ENCODE measurements around the gene RNF40. TPM values are rescaled to one million over a fixed set of nuclear protein-coding genes. Genes with fewer than 3 reads are reported as not detected.

The RNF40 gene
- total RNA-seq = 100 to 1,000 TPM; 103 to 106 TPM

DNA sequence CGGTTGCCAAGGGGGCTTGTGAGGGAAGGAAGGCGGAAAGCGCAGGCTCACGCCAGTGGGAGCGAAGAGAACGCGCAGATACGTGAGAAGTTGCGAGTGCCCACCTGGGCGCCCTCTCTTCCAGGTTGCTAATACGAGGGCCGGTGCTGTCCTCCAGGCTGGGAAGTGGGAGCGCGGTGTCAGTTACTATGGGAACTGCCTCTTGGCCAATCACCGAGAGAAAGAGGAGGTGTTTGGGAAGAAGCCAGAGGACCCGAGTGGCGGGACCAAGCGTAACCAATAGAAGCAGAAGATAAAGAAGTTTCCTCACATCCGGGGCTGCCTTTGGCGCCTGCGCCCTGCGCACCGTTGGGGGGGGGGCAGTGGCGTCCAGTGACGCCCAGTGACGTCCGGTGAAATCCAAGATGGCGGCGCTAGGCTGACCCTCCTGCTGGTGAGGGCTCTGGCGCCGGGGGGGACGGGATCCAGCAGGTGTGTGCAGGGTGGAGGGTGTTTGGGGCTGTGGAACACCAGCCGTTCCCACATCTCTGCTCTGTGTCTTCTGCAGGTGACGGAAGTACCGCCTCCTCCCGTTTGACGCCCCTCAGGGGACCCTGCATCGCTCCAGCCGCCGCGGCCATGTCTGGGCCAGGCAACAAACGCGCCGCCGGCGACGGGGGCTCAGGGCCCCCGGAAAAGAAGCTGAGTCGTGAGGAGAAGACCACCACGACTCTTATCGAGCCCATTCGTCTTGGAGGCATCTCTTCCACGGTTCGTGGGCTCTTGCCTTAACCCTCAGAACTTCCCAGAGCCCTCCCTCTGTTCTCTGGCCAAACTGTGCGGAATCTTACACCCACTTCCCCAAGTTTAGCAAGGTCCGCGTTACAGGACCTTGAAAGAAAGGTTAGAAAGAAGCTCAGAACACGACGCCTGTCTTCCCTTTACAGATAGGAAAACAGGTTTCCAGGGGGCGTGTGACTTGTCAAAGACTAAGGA, at the start of gene RNF40, which contains the start of gene CFAP119:
TSS of gene RNF40 (plus strand) at position 395 of the 975 bp plus-strand sequence. CDS start at position 619, 224 bp downstream.
TSS of gene CFAP119 (minus strand) at position 135 of the 975 bp plus-strand sequence. CDS start 314 bp downstream, outside the sequence.
- peak; percentile 96 for DNase-seq
- ATAC-seq = peak; percentile 96
- CTCF ChIA-PET = interaction anchor here (1.4 kb wide), 1 partner anchor 13 kb away, joined by 4 read pairs; the partner anchor contains the start of gene PHKG2
- Mint-ChIP-seq H3K27ac (peak within 1 kb of the TSS; percentile 92), H3K4me1 (peaks cover 26% of the 10 kb centered on the region), H3K27me3 (no peaks in the 10 kb centered on the region), H3K4me3 (peak within 1 kb of the TSS; percentile 92), H3K9me3 (ENCODE audit: low read depth) (no peaks in the 10 kb centered on the region), H3K36me3 (peaks cover 18% of the 10 kb centered on the region)

DNA sequence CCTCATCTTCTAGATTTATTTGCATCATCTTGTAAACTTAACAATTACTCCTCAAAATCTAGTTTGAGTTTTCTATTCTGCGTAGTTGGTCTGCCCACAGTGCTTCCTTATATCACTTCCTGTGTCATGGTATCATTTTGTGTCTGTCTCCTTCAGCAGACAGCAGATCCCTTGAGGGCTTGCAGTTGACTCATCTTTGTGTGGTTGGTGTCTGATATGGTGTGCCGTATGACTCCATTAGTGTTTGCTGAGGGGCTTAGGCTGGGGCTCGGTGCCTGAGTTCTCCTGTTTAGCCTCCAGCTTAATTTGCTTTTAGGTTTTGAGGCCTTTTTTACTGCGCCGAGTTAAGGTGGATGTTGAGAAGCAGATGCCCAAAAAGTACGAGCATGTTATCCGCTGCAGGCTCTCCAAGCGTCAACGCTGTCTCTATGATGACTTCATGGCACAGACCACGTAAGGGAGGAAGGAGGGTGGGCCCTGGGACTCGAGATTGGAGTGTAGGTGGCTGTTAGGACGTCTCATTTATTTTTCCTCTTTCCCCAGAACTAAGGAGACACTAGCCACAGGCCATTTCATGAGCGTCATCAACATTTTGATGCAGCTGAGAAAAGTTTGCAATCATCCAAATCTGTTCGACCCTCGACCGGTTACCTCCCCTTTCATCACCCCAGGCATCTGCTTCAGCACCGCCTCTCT, 46.2 kb upstream of the RNF40 start:
- Mint-ChIP-seq H3K36me3 (peaks cover 66% of the 10 kb centered on the region), H3K27ac (peak overlapping the region; percentile 95), H3K27me3 (no peaks in the 10 kb centered on the region), H3K4me1 (peaks cover 40% of the 10 kb centered on the region), H3K4me3 (peak overlapping the region; percentile 53), H3K9me3 (ENCODE audit: low read depth) (no peaks in the 10 kb centered on the region)
- CTCF ChIA-PET = interaction anchor here (1.0 to 1.5 kb wide), 2 partner anchors 19 to 129 kb away, joined by 3 read pairs; no protein-coding TSS in a partner anchor
- DNase-seq (peak; percentile 78), ATAC-seq (peak; percentile 100)

DNA sequence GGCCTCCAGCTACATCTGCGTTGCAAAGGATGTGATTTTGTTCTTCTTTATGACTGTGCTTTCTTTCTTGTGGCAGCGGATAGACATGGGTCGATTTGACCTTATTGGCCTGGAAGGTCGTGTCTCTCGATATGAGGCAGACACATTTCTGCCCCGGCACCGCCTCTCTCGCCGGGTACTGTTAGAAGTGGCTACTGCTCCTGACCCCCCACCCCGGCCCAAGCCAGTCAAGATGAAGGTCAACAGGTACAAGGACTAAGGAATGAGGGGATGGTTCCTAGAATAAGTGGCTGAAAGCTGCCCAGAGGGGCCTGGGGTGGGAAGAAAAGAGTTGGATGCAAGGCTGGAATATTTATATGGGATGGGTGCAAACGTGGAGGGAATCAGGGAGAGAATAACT, 42.0 kb upstream of the RNF40 start:
- H3K9me3 Mint-ChIP-seq (ENCODE audit: low read depth) = no peaks in the 10 kb centered on the region
- H3K27me3 Mint-ChIP-seq = no peaks in the 10 kb centered on the region
- DNase-seq (no peak), ATAC-seq (no peak)
- no peak overlapping the region for H3K27ac Mint-ChIP-seq
- peaks cover 22% of the 10 kb centered on the region for H3K4me1 Mint-ChIP-seq
- CTCF ChIA-PET = interaction anchor here (0.8 kb wide), 1 partner anchor 124 kb away, joined by 3 read pairs; no protein-coding TSS in a partner anchor
- H3K36me3 Mint-ChIP-seq = peaks cover 69% of the 10 kb centered on the region
- no peak overlapping the region for H3K4me3 Mint-ChIP-seq

DNA sequence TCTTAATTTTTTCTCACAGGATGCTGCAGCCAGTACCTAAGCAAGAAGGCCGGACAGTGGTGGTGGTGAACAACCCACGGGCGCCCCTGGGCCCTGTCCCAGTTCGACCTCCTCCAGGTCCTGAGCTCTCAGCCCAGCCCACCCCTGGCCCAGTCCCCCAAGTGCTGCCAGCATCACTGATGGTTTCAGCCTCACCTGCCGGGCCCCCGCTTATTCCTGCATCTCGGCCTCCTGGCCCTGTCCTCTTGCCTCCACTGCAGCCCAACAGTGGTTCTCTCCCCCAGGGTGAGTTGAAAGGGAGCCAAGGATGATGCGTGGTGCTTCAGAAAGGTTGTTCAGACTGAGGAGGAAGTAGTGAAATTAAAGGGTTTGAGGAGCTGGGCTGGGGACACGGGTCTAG, 41.4 kb upstream of the RNF40 start:
- no peaks in the 10 kb centered on the region for H3K9me3 Mint-ChIP-seq (ENCODE audit: low read depth)
- DNase-seq = no peak
- no peaks in the 10 kb centered on the region for H3K27me3 Mint-ChIP-seq
- no peak overlapping the region for H3K4me3 Mint-ChIP-seq
- peaks cover 69% of the 10 kb centered on the region for H3K36me3 Mint-ChIP-seq
- peaks cover 18% of the 10 kb centered on the region for H3K4me1 Mint-ChIP-seq
- H3K27ac Mint-ChIP-seq = no peak overlapping the region
- CTCF ChIA-PET = no interaction called here
- no peak for ATAC-seq

DNA sequence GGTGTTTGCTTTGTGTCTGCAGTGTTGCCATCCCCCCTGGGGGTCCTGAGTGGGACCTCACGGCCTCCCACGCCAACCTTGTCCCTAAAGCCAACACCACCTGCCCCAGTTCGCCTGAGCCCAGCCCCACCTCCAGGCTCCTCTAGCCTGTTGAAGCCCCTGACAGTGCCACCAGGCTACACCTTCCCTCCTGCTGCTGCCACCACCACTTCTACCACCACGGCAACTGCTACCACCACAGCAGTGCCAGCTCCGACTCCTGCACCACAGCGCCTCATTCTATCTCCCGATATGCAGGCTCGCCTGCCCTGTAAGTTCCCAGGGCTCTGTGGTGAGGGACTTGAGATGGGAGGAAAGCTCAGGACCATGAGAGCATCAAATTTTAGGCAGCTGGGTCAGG, 41.0 kb upstream of the RNF40 start:
- Mint-ChIP-seq H3K27me3 (no peaks in the 10 kb centered on the region), H3K36me3 (peaks cover 68% of the 10 kb centered on the region), H3K4me3 (no peak overlapping the region), H3K27ac (no peak overlapping the region), H3K4me1 (peaks cover 13% of the 10 kb centered on the region), H3K9me3 (ENCODE audit: low read depth) (no peaks in the 10 kb centered on the region)
- CTCF ChIA-PET = interaction anchor here (1.2 to 1.5 kb wide), 2 partner anchors 9 to 26 kb away, joined by 3 to 4 read pairs; no protein-coding TSS in a partner anchor
- no peak for DNase-seq
- ATAC-seq = no peak

DNA sequence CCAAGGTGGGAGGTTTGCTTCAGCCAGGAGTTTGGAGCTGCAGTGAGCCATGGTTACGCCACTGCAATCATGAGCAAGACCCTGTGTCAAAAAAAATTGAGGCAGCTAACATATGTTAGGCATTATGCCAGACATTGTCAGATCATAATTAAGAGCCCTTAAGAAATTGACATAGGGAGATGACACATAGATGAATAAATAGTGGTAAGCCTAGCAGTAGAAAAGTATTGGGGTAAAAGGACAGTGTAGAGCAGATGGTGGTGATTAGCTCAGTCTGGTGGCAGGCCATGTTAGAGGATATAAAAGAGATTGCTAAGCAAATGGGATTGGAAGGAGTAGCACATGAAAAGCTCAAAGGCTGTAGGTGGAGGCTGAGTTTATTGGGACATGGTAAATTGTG, 40.5 kb upstream of the RNF40 start:
- Mint-ChIP-seq H3K4me1 (peaks cover 9% of the 10 kb centered on the region), H3K36me3 (peaks cover 65% of the 10 kb centered on the region), H3K4me3 (no peak overlapping the region), H3K9me3 (ENCODE audit: low read depth) (no peaks in the 10 kb centered on the region), H3K27me3 (no peaks in the 10 kb centered on the region), H3K27ac (no peak overlapping the region)
- CTCF ChIA-PET = interaction anchor here (1.2 to 1.5 kb wide), 2 partner anchors 9 to 26 kb away, joined by 3 to 4 read pairs; no protein-coding TSS in a partner anchor
- ATAC-seq (no peak), DNase-seq (no peak)

DNA sequence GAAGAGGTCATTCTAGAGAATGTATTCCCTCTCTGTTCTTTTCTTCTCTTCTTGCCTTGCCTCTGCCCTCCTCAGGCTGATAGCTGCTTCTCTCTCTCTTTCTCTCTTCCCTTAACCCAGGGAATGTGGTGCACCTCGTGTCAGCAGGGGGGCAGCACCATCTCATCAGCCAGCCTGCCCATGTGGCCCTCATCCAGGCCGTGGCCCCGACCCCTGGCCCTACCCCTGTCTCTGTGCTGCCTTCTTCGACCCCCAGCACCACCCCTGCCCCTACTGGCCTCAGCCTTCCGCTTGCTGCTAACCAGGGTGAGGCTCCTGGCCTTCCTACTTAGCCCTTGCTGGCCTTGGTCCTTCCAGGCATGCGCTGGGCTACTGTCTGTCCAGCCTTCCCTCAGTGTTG, 39.7 kb upstream of the RNF40 start:
- H3K27ac Mint-ChIP-seq = no peak overlapping the region
- CTCF ChIA-PET = interaction anchor here (1.2 to 1.5 kb wide), 2 partner anchors 10 to 25 kb away, joined by 3 to 4 read pairs; no protein-coding TSS in a partner anchor

DNA sequence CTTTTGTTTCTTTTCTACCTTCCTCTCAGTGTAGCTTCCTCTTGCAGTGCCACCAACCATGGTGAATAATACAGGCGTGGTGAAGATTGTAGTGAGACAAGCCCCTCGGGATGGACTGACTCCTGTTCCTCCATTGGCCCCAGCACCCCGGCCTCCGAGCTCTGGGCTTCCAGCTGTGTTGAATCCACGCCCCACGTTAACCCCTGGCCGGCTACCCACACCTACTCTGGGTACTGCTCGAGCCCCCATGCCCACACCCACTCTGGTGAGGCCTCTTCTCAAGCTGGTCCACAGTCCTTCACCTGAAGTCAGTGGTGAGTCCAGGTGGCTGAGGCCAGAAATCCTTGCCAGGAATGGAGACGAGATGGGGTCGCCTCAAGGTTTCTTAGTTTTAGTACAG, 39.2 kb upstream of the RNF40 start:
- CTCF ChIA-PET = no interaction called here
- Mint-ChIP-seq H3K27ac (no peak overlapping the region), H3K4me1 (peaks cover 2% of the 10 kb centered on the region), H3K36me3 (peaks cover 62% of the 10 kb centered on the region), H3K4me3 (no peak overlapping the region), H3K27me3 (no peaks in the 10 kb centered on the region), H3K9me3 (ENCODE audit: low read depth) (no peaks in the 10 kb centered on the region)
- DNase-seq (no peak), ATAC-seq (no peak)

More for the DNA sequence above, 39.7 kb upstream of the RNF40 start:
- DNase-seq (no peak), ATAC-seq (no peak)
- peaks cover 2% of the 10 kb centered on the region for H3K4me1 Mint-ChIP-seq
- H3K4me3 Mint-ChIP-seq = no peak overlapping the region
- H3K36me3 Mint-ChIP-seq = peaks cover 61% of the 10 kb centered on the region
- H3K27me3 Mint-ChIP-seq = no peaks in the 10 kb centered on the region
- no peaks in the 10 kb centered on the region for H3K9me3 Mint-ChIP-seq (ENCODE audit: low read depth)

DNA sequence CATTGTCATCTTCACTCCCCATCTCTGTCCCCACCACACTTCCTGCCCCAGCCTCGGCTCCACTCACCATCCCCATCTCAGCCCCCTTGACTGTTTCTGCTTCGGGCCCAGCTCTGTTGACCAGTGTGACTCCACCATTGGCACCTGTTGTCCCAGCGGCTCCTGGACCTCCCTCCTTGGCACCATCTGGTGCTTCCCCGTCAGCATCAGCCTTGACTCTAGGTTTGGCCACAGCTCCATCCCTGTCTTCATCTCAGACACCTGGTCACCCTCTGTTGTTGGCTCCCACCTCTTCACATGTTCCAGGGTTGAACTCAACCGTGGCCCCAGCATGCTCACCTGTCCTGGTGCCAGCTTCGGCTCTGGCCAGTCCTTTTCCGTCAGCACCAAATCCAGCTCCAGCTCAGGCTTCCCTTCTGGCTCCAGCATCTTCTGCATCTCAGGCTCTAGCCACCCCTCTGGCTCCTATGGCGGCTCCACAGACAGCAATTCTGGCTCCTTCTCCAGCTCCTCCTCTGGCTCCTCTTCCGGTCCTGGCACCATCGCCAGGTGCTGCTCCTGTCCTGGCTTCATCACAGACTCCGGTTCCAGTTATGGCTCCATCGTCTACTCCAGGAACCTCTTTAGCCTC, 38.3 kb upstream of the RNF40 start:
- peaks cover 67% of the 10 kb centered on the region for H3K36me3 Mint-ChIP-seq
- H3K27me3 Mint-ChIP-seq = no peaks in the 10 kb centered on the region
- DNase-seq (no peak), ATAC-seq (no peak)
- CTCF ChIA-PET = interaction anchor here (0.6 kb wide), 1 partner anchor 125 kb away, joined by 3 read pairs; no protein-coding TSS in a partner anchor
- H3K4me1 Mint-ChIP-seq = peaks cover 4% of the 10 kb centered on the region
- no peak overlapping the region for H3K27ac Mint-ChIP-seq
- H3K9me3 Mint-ChIP-seq (ENCODE audit: low read depth) = no peaks in the 10 kb centered on the region
- H3K4me3 Mint-ChIP-seq = no peak overlapping the region

DNA sequence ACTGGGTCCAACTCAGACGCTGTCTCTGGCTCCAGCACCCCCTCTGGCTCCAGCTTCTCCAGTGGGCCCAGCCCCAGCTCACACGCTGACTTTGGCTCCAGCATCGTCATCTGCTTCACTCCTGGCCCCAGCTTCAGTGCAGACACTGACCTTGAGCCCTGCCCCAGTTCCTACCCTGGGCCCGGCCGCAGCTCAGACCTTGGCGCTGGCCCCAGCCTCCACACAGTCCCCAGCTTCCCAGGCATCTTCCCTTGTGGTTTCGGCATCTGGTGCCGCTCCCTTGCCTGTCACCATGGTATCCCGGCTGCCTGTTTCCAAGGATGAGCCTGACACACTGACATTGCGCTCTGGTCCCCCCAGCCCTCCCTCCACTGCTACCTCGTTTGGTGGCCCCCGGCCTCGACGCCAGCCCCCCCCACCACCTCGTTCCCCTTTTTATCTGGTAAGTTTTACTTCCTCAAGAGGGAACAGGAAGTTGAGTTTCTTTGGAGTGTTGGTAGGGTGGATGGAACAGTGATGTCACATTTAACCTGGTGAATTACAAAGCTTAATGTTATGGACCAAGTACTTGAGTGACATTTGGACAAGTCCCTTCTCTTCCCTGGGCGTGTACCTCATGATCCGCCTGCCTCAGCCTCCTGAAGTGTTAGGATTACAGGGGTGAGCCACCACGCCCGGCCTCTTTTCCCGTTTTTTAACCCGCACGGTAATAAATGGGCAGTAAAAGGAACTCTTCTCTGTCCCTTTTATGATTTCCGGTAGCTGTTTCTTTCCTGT, 37.3 kb upstream of the RNF40 start:
- peaks cover 11% of the 10 kb centered on the region for H3K4me1 Mint-ChIP-seq
- ATAC-seq (no peak), DNase-seq (no peak)
- H3K27ac Mint-ChIP-seq = no peak overlapping the region
- CTCF ChIA-PET = no interaction called here
- peaks cover 69% of the 10 kb centered on the region for H3K36me3 Mint-ChIP-seq
- H3K4me3 Mint-ChIP-seq = no peak overlapping the region
- no peaks in the 10 kb centered on the region for H3K9me3 Mint-ChIP-seq (ENCODE audit: low read depth)
- H3K27me3 Mint-ChIP-seq = no peaks in the 10 kb centered on the region

DNA sequence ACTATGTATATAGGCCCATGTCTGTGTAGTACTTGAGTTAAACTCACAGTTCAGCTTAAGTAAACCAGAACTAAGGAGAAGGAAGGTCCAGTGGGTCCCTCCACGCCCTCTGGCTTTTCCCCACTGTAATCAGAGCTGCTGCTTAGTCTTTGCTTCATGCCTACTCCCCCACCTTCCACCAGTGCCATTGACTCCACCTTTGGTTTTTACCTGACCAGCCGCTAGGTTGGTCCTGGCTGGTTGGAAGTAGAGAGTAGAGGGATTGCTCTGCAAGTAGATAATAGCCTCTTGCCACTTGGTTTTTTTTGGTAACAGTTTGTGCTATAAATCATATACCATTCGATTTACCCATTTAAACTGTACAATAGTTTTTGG, 36.7 kb upstream of the RNF40 start:
- CTCF ChIA-PET = interaction anchor here (0.6 kb wide), 1 partner anchor 31 kb away, joined by 4 read pairs; no protein-coding TSS in a partner anchor
- Mint-ChIP-seq H3K27me3 (no peaks in the 10 kb centered on the region), H3K4me3 (no peak overlapping the region), H3K36me3 (peaks cover 68% of the 10 kb centered on the region), H3K27ac (no peak overlapping the region), H3K9me3 (ENCODE audit: low read depth) (no peaks in the 10 kb centered on the region), H3K4me1 (peaks cover 17% of the 10 kb centered on the region)
- no peak for ATAC-seq
- no peak for DNase-seq

DNA sequence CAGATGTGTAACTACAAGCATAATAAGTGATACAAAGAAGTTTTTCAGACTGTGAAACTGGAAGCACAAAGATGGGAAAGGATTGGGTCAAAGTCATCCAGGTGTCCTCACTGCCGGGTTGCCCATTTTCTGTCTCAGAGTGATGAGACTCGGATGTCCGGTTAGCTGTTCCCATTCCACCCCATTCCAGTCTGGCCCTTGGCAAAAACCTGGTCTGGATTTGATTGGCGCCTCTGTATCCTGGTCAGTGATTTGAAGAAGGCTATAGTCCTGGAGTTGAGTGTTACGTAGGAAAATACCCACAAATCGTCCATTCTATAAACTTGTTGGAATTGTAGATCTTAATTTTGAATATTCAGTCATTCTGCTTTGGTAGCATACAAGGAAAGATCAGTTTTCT, 33.8 kb upstream of the RNF40 start:
- no peaks in the 10 kb centered on the region for H3K9me3 Mint-ChIP-seq (ENCODE audit: low read depth)
- CTCF ChIA-PET = no interaction called here
- no peak for ATAC-seq
- peaks cover 56% of the 10 kb centered on the region for H3K36me3 Mint-ChIP-seq
- H3K27me3 Mint-ChIP-seq = no peaks in the 10 kb centered on the region
- H3K4me1 Mint-ChIP-seq = peaks cover 20% of the 10 kb centered on the region
- no peak overlapping the region for H3K4me3 Mint-ChIP-seq
- no peak for DNase-seq
- H3K27ac Mint-ChIP-seq = no peak overlapping the region

Data from activated CD8-positive, alpha-beta memory T cell treated with anti-CD3 and anti-CD28 coated beads, Interleukin-2, amount 10 ng/mL, durations not matched to agents 7 days and 5 days (primary cell).